SW480 (cell line): ENCODE measurements around the gene MROH2A.

Experiments
- DNase-seq: peaks from one replicate; pipeline ENCODE4 v3.0.0-alpha.2; 2016; ENCODE audit warnings: low spot score

Gene MROH2A

GRCh38 chr2:233821196-233821595 lies 43.1 kb downstream of the MROH2A start:
- DNase-seq = no peak

- DNase-seq = no peak
Observed at GRCh38 chr2:233821709-233822100, 43.6 kb downstream of the MROH2A start.

GRCh38 chr2:233822101-233822771 lies 44.1 kb downstream of the MROH2A start:
- no peak for DNase-seq

GRCh38 chr2:233822781-233823730 lies 44.9 kb downstream of the MROH2A start:
- no peak for DNase-seq

- no peak for DNase-seq
Observed at GRCh38 chr2:233823731-233824121, 45.6 kb downstream of the MROH2A start.

GRCh38 chr2:233824373-233824772 lies 46.2 kb downstream of the MROH2A start:
- no peak for DNase-seq

GRCh38 chr2:233828546-233829192 lies 50.5 kb downstream of the MROH2A start:
- no peak for DNase-seq

GRCh38 chr2:233829193-233830110 lies 51.3 kb downstream of the MROH2A start:
- DNase-seq = no peak

- no peak for DNase-seq
Observed at GRCh38 chr2:233830111-233830802, 52.1 kb downstream of the MROH2A start.

- DNase-seq = no peak
Observed at GRCh38 chr2:233831011-233831721, 53.0 kb downstream of the MROH2A start.

- no peak for DNase-seq
Observed at GRCh38 chr2:233831861-233832260, 53.7 kb downstream of the MROH2A start.

- no peak for DNase-seq
Observed at GRCh38 chr2:233832414-233832813, 54.3 kb downstream of the MROH2A start.

- peak; percentile 86 for DNase-seq
Observed at GRCh38 chr2:233832869-233833311, 54.8 kb downstream of the MROH2A start.

GRCh38 chr2:233833345-233833744 lies 55.2 kb downstream of the MROH2A start:
- no peak for DNase-seq

GRCh38 chr2:233835230-233836186 lies 57.4 kb downstream of the MROH2A start:
- no peak for DNase-seq

GRCh38 chr2:233836359-233836758 lies 58.2 kb downstream of the MROH2A start:
- DNase-seq = no peak

- DNase-seq = no peak
Observed at GRCh38 chr2:233837694-233838229, 59.6 kb downstream of the MROH2A start.

GRCh38 chr2:233838251-233838650 lies 60.1 kb downstream of the MROH2A start:
- DNase-seq = no peak
